H1 (cell line): Measurements from ENCODE around the gene DOK3. TPM values are rescaled to one million over a fixed set of nuclear protein-coding genes. Genes with fewer than 3 reads are reported as not detected.

ENCODE experiments used
- FOSL1 ChIP-seq: IDR thresholded peaks from 2 replicates; pipeline ENCODE4 v1.6.1; 2011; ENCODE audit warnings: mild to moderate bottlenecking, low read depth, low read length, moderate library complexity; ENCODE audit not compliant: insufficient read depth
- SIRT6 ChIP-seq: IDR thresholded peaks from one replicate; pipeline ENCODE4 v1.7.1; 2012; ENCODE audit warnings: low read length, inconsistent platforms
- SRF ChIP-seq: IDR thresholded peaks from 2 replicates; pipeline ENCODE4 v1.6.1; 2011; ENCODE audit warnings: mild to moderate bottlenecking, low read depth, low read length, moderate library complexity
- polyA plus RNA-seq, 7 experiments: library from polyadenylated mRNA; depleted of rRNA in 3 of 7; stranded (reverse) in 5 of 7; unstranded in 2 of 7; fragments of >200 nt in 5 of 7; fragments of 200-250 nt in 2 of 7; gene quantifications; 1 replicate in 5 of 7; 2 replicates in 1 of 7; 4 replicates in 1 of 7; pipeline versions ENCODE4 v1.2.1 to v1.2.3, GENCODE V29; 2011 to 2013; ENCODE audit warnings: missing spikeins in 2 of 7, mixed read lengths in 2 of 7
- total RNA-seq: library from RNA; stranded (reverse); fragmentation: NEBNext Ultra II Directional; extraction: Animal tissue kit (Norgen Biotek cat#: 25700); gene quantifications from 2 replicates; pipeline ENCODE4 v1.2.1, GENCODE V29; 2021

The DOK3 gene
- total and polyA plus RNA-seq, 2 of the 8 experiments (the other 6 are each of a cell fraction or from before 2014, with no cell fraction given) = 4.2 to 6.4 TPM

DNA sequence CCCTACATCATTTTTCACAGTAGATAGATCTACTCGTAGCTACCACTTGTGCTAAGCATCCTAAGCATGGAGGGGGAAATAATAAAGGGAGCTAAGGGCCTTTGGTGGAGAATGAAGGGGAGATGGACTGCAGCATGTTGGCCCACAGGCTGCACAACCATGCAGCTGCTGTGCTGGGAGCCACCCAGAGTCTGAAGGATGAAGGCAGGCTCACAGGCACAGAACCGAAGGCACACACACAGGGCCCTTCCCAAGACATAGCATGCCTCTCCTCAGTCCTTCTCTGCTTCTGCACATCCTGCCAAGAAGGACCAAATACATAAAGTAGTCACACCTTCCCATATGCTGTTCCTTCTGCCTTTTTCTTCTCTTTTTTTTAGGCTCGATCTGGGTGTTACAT is 38.1 kb upstream of the DOK3 start (continued):
- no peak for TF ChIP-seq SIRT6
- TF ChIP-seq SRF = no peak
- TF ChIP-seq FOSL1 = no peak
